Neural progenitor cell (in vitro differentiated cells): Measurements from ENCODE around the gene PRKCH. TPM values are rescaled to one million over a fixed set of nuclear protein-coding genes. Genes with fewer than 3 reads are reported as not detected.

Source experiments
- DNase-seq: peaks from one replicate; pipeline ENCODE4 v3.0.0-alpha.2; 2016; ENCODE audit warnings: low spot score
- H2AFZ ChIP-seq: fragments of 200-600 bp; sonication (generic); replicated peaks from 2 replicates; pipeline ENCODE4 v1.6.1; 2016; ENCODE audit warnings: antibody characterized with exemption
- H3F3A ChIP-seq: fragments of 200-600 bp; sonication (generic); 2 replicates; pipeline ENCODE4 v1.6.1; 2016; ENCODE audit warnings: antibody characterized with exemption, low read depth
- H3K27ac ChIP-seq: fragments of 200-600 bp; sonication (generic); 2 replicates; pipeline ENCODE4 v1.5.1; 2016; ENCODE audit warnings: mild to moderate bottlenecking
- H3K27me3 ChIP-seq: fragments of 200-600 bp; sonication (generic); 2 replicates; pipeline ENCODE4 v1.6.1; 2016; ENCODE audit warnings: mild to moderate bottlenecking, moderate library complexity
- H3K36me3 ChIP-seq: fragments of 200-600 bp; sonication (generic); 2 replicates; pipeline ENCODE4 v1.5.1; 2016
- H3K4me1 ChIP-seq: fragments of 200-600 bp; sonication (generic); 2 replicates; pipeline ENCODE4 v1.6.1; 2016; ENCODE audit warnings: mixed run types
- H3K4me2 ChIP-seq: fragments of 200-600 bp; sonication (generic); 2 replicates; pipeline ENCODE4 v1.6.1; 2016
- H3K4me3 ChIP-seq: fragments of 200-600 bp; sonication (generic); 2 replicates; pipeline ENCODE4 v1.5.1; 2016
- H3K79me2 ChIP-seq: fragments of 200-600 bp; sonication (generic); 2 replicates; pipeline ENCODE4 v1.6.1; 2016; ENCODE audit warnings: low read depth
- H3K9ac ChIP-seq: fragments of 200-600 bp; sonication (generic); 2 replicates; pipeline ENCODE4 v1.6.1; 2016
- H3K9me3 ChIP-seq: fragments of 200-600 bp; sonication (generic); 2 replicates; pipeline ENCODE4 v1.5.1; 2016; ENCODE audit warnings: low read depth
- H4K20me1 ChIP-seq: fragments of 200-600 bp; sonication (generic); 2 replicates; pipeline ENCODE4 v1.6.1; 2016; ENCODE audit warnings: low read depth
- H3K27ac Mint-ChIP-seq: 3 replicates; pipeline ENCODE4 v1.8.0; 2021; ENCODE audit warnings: mixed read lengths
- H3K27me3 Mint-ChIP-seq: 2 replicates; pipeline ENCODE4 v1.8.0; 2022; ENCODE audit warnings: low read depth, mild to moderate bottlenecking, inconsistent platforms, moderate library complexity, mixed read lengths; ENCODE audit not compliant: insufficient read depth
- H3K36me3 Mint-ChIP-seq: 3 replicates; pipeline ENCODE4 v1.8.0; 2021; ENCODE audit warnings: mixed read lengths
- H3K4me1 Mint-ChIP-seq: 3 replicates; pipeline ENCODE4 v1.8.0; 2021; ENCODE audit warnings: mixed read lengths
- H3K4me3 Mint-ChIP-seq: 3 replicates; pipeline ENCODE4 v1.8.0; 2021; ENCODE audit warnings: mild to moderate bottlenecking, moderate library complexity, mixed read lengths
- H3K9me3 Mint-ChIP-seq: 3 replicates; pipeline ENCODE4 v1.8.0; 2020; ENCODE audit warnings: mixed read lengths
- CTCF ChIP-seq: fragments of 200-600 bp; sonication (generic); IDR thresholded peaks from 2 replicates; pipeline ENCODE4 v1.5.1; 2017; ENCODE audit warnings: antibody characterized with exemption, mild to moderate bottlenecking
- EZH2 ChIP-seq: fragments of 200-600 bp; sonication (generic); IDR thresholded peaks from 2 replicates; pipeline ENCODE4 v1.6.1; 2017; ENCODE audit warnings: antibody characterized with exemption, mild to moderate bottlenecking, moderate library complexity
- EZH2phosphoT487 ChIP-seq: fragments of 200-600 bp; sonication (generic); IDR thresholded peaks from 2 replicates; pipeline ENCODE4 v1.6.1; 2017; ENCODE audit warnings: antibody characterized with exemption
- total RNA-seq: library from RNA; depleted of rRNA; stranded (reverse); fragments of >200 nt; gene quantifications from 2 replicates; pipeline ENCODE4 v1.2.3, GENCODE V29; 2015; ENCODE audit warnings: low replicate concordance

PRKCH gene
- total RNA-seq, 1 donor from 2014 or later = 1.3 TPM

DNA sequence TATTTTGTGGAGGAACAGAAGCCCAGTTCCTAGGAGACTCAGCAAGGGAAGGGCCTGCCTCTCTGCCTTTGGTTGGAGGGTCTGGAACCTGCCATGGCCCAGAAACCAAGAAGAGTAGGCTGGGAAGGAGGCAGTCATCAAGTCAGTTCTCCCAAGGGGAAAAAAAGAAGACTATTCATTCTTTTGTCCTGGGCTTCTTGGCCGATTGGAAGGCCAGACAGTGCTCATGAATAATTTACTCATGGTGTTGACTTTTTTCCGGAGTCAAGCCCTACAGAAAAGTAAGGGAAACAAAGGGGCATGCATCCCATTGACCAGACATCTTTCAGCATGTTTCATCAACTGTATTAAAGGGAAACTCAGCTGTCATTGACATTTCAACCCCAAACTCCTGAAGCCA is 168.1 kb downstream of the PRKCH start:
- no peaks in the 10 kb centered on the region for H3K36me3 Mint-ChIP-seq
- H3K9ac ChIP-seq = no peak overlapping the region
- no peaks in the 10 kb centered on the region for H3K79me2 ChIP-seq
- no peaks in the 10 kb centered on the region for H3F3A ChIP-seq
- no peak for DNase-seq
- H3K4me1 Mint-ChIP-seq = peaks cover 25% of the 10 kb centered on the region
- H3K27ac Mint-ChIP-seq = peak overlapping the region; percentile 91
- H3K4me2 ChIP-seq = no peak overlapping the region
- H2AFZ ChIP-seq = no peak overlapping the region
- TF ChIP-seq CTCF (no peak), EZH2phosphoT487 (no peak), EZH2 (no peak)
- H3K4me3 Mint-ChIP-seq = no peak overlapping the region
- H4K20me1 ChIP-seq = no peaks in the 10 kb centered on the region
- no peaks in the 10 kb centered on the region for H3K4me1 ChIP-seq
- H3K9me3 Mint-ChIP-seq = no peaks in the 10 kb centered on the region
- no peaks in the 10 kb centered on the region for H3K9me3 ChIP-seq
- no peaks in the 10 kb centered on the region for H3K27me3 ChIP-seq
- no peak overlapping the region for H3K27ac ChIP-seq
- no peaks in the 10 kb centered on the region for H3K36me3 ChIP-seq
- no peak overlapping the region for H3K4me3 ChIP-seq
- no peaks in the 10 kb centered on the region for H3K27me3 Mint-ChIP-seq

DNA sequence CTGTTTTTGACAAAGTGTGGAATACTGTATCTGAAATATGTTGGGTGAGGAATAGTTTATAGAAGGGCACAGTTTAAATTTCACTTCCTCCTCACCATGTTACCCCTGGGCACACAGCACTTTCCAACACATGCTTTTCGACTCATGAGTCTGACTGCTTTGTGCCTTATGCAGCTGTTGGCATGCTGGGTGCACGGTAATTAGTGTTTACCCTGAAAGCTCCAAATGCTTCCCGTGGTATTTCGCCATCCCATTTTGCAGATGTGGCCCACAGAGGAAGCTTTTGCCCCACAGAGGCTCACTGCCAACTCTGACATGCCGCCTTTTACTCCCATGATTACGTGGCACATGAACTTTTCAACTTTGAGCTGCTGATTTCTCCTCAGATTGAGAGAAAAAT is 168.6 kb downstream of the PRKCH start:
- Histone ChIP-seq H3K9me3 (no peaks in the 10 kb centered on the region), H2AFZ (no peak overlapping the region), H4K20me1 (no peaks in the 10 kb centered on the region), H3K79me2 (no peaks in the 10 kb centered on the region), H3F3A (no peaks in the 10 kb centered on the region), H3K27ac (no peak overlapping the region), H3K4me1 (no peaks in the 10 kb centered on the region), H3K9ac (no peak overlapping the region), H3K4me2 (no peak overlapping the region), H3K27me3 (no peaks in the 10 kb centered on the region), H3K4me3 (no peak overlapping the region), H3K36me3 (no peaks in the 10 kb centered on the region)
- peaks cover 25% of the 10 kb centered on the region for H3K4me1 Mint-ChIP-seq
- no peak for TF ChIP-seq EZH2phosphoT487
- TF ChIP-seq EZH2 = no peak
- TF ChIP-seq CTCF = no peak
- no peaks in the 10 kb centered on the region for H3K9me3 Mint-ChIP-seq
- H3K4me3 Mint-ChIP-seq = no peak overlapping the region
- H3K36me3 Mint-ChIP-seq = no peaks in the 10 kb centered on the region
- no peak for DNase-seq
- no peaks in the 10 kb centered on the region for H3K27me3 Mint-ChIP-seq
- no peak overlapping the region for H3K27ac Mint-ChIP-seq

- Histone ChIP-seq H3K9me3 (no peaks in the 10 kb centered on the region), H3F3A (no peaks in the 10 kb centered on the region), H3K9ac (no peak overlapping the region), H3K4me3 (no peak overlapping the region), H4K20me1 (no peaks in the 10 kb centered on the region), H3K79me2 (no peaks in the 10 kb centered on the region), H3K27me3 (no peaks in the 10 kb centered on the region), H2AFZ (no peak overlapping the region), H3K36me3 (no peaks in the 10 kb centered on the region), H3K4me1 (no peaks in the 10 kb centered on the region), H3K27ac (no peak overlapping the region), H3K4me2 (no peak overlapping the region)
- no peak for DNase-seq
- H3K4me3 Mint-ChIP-seq = no peak overlapping the region
- no peaks in the 10 kb centered on the region for H3K27me3 Mint-ChIP-seq
- TF ChIP-seq EZH2phosphoT487 (no peak), EZH2 (no peak), CTCF (no peak)
- H3K9me3 Mint-ChIP-seq = no peaks in the 10 kb centered on the region
- peaks cover 22% of the 10 kb centered on the region for H3K4me1 Mint-ChIP-seq
- no peak overlapping the region for H3K27ac Mint-ChIP-seq
- H3K36me3 Mint-ChIP-seq = no peaks in the 10 kb centered on the region
These were observed 169.8 kb downstream of the PRKCH start for GRCh38 chr14:61491224-61491623.
